ENCODE data around the gene TSHZ1. TPM values are rescaled to one million over a fixed set of nuclear protein-coding genes. Genes with fewer than 3 reads are reported as not detected.

Gene TSHZ1
- total and polyA plus RNA-seq, 4 donors: 4.2 to 6.6 (median 5.6) TPM

- TF ChIP-seq REST (IDR thresholded peaks at IDR 0.05): no peak
- no peak for TF ChIP-seq RAD21 (IDR thresholded peaks at IDR 0.05)
- Histone ChIP-seq H3K4me1 (ENCODE audit: control insufficient read depth in 4 of 4, insufficient read depth in 4 of 4, low read length in 3 of 4) (peaks cover 0 to 11% (median 2%) of the 10 kb centered on the region in 4 donors), H3K27ac (ENCODE audit: low read depth in 1 of 2, low read length in 2 of 2) (no peak overlapping the region), H3K4me3 (ENCODE audit: low read depth in 1 of 3, low read length in 3 of 3) (no peak overlapping the region), H3K9ac (ENCODE audit: low read depth in 1 of 2, low read length in 2 of 2) (no peak overlapping the region), H3K27me3 (ENCODE audit: control insufficient read depth in 4 of 4, insufficient read depth in 4 of 4, low read length in 3 of 4) (no peaks in the 10 kb centered on the region), H3K9me3 (ENCODE audit: control insufficient read depth in 4 of 4, low read length in 3 of 4) (no peaks in the 10 kb centered on the region), H3K36me3 (ENCODE audit: control insufficient read depth in 4 of 4, insufficient read depth in 3 of 4, low read depth in 1 of 4, low read length in 3 of 4) (no peaks in the 10 kb centered on the region)
- WGBS: 92% methylated on average over 5 of the region's 5 CpGs
- DNase-seq (ENCODE audit: low spot score): no peak
Observed at GRCh38 chr18:75268364-75268646, 57.7 kb downstream of the TSHZ1 start.

- DNase-seq (ENCODE audit: low spot score): no peak
- WGBS: 71% methylated on average over 7 of the region's 7 CpGs
- Histone ChIP-seq H3K27me3 (ENCODE audit: control insufficient read depth in 4 of 4, insufficient read depth in 4 of 4, low read length in 3 of 4) (no peaks in the 10 kb centered on the region), H3K9ac (ENCODE audit: low read depth in 1 of 2, low read length in 2 of 2) (no peak overlapping the region), H3K4me1 (ENCODE audit: control insufficient read depth in 4 of 4, insufficient read depth in 4 of 4, low read length in 3 of 4) (peaks cover 0 to 11% (median 2%) of the 10 kb centered on the region in 4 donors), H3K36me3 (ENCODE audit: control insufficient read depth in 4 of 4, insufficient read depth in 3 of 4, low read depth in 1 of 4, low read length in 3 of 4) (no peaks in the 10 kb centered on the region), H3K27ac (ENCODE audit: low read depth in 1 of 2, low read length in 2 of 2) (no peak overlapping the region), H3K9me3 (ENCODE audit: control insufficient read depth in 4 of 4, low read length in 3 of 4) (no peaks in the 10 kb centered on the region), H3K4me3 (ENCODE audit: low read depth in 1 of 3, low read length in 3 of 3) (no peak overlapping the region)
- TF ChIP-seq SP1 (IDR thresholded peaks at IDR 0.05) (no peak), REST (IDR thresholded peaks at IDR 0.05) (no peak), RXRA (IDR thresholded peaks at IDR 0.05) (no peak), RAD21 (IDR thresholded peaks at IDR 0.05) (no peak), JUND (IDR thresholded peaks at IDR 0.05) (no peak), ATF3 (IDR thresholded peaks at IDR 0.05) (no peak), GABPA (IDR thresholded peaks at IDR 0.05 in 1 of 2, conservative IDR thresholded peaks at IDR 0.05 in 1 of 2) (no peak), YY1 (IDR thresholded peaks at IDR 0.05) (no peak)
Observed at GRCh38 chr18:75269124-75269680, 58.6 kb downstream of the TSHZ1 start.

GRCh38 chr18:75269696-75270095 is 59.1 kb downstream of the TSHZ1 start:
- WGBS: 97% methylated on average over 8 of the region's 8 CpGs
- DNase-seq (ENCODE audit: low spot score): no peak
- H3K9ac ChIP-seq (ENCODE audit: low read depth in 1 of 2, low read length in 2 of 2): no peak overlapping the region
- no peak for TF ChIP-seq SP1 (IDR thresholded peaks at IDR 0.05)
- TF ChIP-seq HNF4A (conservative IDR thresholded peaks at IDR 0.05): no peak
- TF ChIP-seq TAF1 (conservative IDR thresholded peaks at IDR 0.05): no peak
- H3K4me3 ChIP-seq (ENCODE audit: low read depth in 1 of 3, low read length in 3 of 3): no peak overlapping the region
- peaks cover 0 to 9% (median 2%) of the 10 kb centered on the region in 4 donors for H3K4me1 ChIP-seq (ENCODE audit: control insufficient read depth in 4 of 4, insufficient read depth in 4 of 4, low read length in 3 of 4)
- no peaks in the 10 kb centered on the region for H3K27me3 ChIP-seq (ENCODE audit: control insufficient read depth in 4 of 4, insufficient read depth in 4 of 4, low read length in 3 of 4)
- no peaks in the 10 kb centered on the region for H3K36me3 ChIP-seq (ENCODE audit: control insufficient read depth in 4 of 4, insufficient read depth in 3 of 4, low read depth in 1 of 4, low read length in 3 of 4)
- H3K9me3 ChIP-seq (ENCODE audit: control insufficient read depth in 4 of 4, low read length in 3 of 4): no peaks in the 10 kb centered on the region
- H3K27ac ChIP-seq (ENCODE audit: low read depth in 1 of 2, low read length in 2 of 2): no peak overlapping the region
